NCI-H510A (cell line): ENCODE measurements around the gene PRDM5.

Experiments used
- DNase-seq: peaks from one replicate; lab custom pipeline; 2025; lab: John Stamatoyannopoulos, UW

PRDM5 gene

DNA sequence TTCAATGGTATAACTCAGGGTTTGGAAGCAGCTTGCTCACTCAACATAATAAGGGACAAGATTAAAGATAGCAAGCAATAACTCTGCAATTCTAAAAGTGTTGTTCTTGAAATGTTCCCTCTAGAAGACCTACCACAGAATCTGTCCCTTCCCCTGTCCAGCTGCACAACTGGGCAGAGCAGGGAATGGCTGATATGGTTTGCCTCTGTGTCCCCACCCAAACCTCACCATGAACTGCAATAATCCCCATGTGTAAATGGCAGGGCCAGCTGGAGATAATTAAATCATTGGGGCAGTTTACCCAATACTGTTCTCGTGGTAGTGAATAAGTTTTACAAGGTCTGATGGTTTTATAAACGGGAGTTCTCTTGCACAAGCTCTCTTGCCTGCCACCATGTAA lies 19.1 kb downstream of the PRDM5 start:
- DNase-seq = no peak

DNA sequence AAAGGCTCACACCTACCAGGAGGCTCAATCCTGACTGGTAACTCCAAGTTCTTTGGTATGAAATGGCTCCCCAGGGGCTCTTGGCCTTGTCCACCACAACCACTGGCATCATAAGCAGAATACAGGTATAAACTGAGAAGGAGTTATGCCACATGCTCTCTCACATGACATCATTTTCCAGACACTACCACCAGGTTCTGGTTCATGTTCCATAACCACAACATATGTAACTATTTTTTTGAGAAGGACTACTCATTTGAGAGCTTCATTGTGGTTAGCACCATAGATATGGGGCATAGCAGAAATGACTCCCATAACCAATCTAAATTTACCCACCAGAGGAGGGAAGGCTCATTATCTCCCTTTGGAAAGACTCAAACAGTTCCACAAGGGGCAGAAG lies 19.6 kb downstream of the PRDM5 start:
- DNase-seq = no peak

DNA sequence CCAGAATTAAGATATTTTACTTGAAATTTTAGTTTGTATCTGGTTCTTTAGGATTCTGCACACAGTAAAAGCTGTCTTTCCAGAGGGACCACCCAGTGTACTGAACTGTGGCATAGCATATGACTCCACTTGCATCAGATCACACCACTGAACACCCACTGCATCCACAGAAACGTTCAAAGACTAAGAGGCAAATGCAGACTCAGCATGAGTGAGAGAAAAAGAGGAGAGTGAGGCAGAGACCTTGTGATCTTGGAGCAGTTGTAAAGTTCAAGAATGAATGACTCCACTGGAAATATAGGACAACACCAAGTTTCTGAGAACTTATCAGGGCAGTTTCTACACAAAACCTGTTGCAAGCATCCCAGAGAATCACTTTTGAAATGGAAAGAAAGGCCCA lies 20.8 kb downstream of the PRDM5 start:
- DNase-seq = no peak

DNA sequence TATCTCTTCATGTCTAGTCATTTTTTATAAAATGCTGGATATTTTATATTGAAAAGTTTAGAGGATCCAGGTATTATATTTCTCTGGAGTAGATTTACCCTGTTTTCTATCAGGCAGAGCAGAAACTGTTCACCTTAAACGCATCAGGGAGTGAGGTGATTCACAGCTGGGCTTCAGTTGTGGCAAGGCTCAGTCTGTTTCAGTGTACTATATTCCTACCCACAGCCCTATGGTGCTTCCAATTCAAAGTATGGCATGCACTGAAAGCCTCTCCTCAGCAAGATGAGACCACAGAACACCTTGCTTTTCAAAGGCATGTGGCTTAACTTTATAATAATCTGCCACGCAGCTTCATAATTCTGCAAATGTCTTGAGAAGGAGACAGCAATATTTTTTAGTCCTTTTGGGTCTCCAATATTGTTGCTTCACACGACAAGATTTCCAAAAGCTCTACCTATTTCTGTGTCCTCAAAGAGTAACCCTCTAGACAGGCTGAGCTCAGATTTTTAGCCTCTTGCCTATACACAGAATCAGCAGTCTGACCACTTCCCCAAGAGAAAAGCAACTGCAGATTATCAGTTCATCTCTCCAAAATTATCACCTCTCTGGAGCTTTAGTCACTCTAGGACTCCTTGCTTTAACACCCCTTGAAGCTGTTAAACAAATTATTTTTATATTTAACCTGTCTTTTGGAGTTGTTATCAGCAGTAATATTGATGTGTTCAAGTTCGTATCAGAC lies 24.4 kb downstream of the PRDM5 start:
- no peak for DNase-seq

DNA sequence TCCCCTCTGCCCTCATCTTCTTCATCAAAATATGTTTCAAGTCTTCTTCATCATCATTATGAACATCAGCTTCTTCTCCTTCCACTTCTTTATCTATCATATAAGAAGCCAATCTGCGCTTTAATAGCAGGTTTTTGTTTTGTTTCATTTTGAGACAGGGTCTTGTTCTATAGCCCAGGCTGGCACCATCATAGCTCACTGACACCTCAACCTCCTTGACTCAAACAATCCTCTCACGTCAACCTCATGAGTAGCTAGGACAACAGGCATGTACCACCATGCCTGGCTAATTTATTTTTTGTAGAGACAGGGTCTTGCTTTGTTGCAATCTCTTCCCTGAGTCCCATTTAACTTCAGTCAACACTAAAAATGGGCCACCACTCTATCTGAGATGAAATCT lies 27.0 kb downstream of the PRDM5 start:
- DNase-seq = no peak

DNA sequence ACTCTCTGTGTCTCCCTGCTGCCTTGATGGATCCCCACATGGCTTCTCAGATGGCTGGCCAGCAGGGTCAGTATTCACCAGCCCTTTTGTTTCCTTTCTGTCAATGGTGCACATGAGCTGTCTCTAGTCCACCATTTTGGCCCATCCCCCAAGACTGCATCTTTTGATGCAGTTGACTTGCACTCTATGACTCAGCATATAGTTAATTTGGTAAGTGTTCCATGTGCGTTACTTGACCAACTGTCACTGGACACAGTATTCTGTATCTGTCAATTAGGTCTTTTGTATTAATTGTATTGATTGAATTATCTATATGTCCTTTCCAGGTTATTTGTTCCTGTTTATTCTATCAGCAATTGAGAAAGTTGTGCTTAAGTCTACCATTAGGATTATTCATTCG lies 29.2 kb downstream of the PRDM5 start:
- DNase-seq = no peak

DNA sequence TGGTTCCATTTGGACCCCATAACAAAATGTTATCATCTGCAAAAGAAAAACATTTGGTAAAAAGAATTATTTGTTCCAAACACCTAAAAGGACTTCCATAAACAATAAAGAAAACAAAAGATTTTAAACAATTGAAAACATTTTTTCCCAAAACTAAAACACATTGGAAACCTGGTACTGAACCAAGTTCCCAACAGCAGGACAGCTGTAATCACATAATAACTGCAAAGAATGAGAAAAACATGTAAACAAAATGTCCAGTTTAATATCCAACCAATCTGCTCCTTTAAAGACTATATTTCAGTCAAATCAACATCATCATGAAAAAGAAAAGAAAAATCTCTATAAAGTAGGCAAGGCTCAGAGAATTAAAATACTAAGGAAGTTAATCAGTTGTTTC lies 36.3 kb downstream of the PRDM5 start:
- no peak for DNase-seq

DNA sequence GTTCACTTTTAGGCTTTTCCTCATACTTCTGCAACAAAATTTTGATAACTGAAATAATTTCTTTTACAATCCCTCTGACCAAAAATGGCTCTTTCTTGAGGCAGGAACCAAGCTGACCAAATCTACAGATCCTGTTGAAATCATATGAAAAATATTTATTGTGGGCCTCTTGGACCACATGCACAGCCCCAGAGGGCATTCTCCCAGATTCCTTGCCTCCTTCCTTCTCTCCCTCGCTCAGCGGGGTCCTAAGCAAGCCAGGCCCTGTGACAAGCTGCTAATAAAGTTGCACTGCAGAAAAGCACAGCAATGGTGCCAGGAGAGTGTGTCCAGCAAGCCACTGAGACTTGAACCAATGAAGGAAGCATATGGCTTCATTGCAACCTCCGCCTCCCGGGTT lies 40.7 kb downstream of the PRDM5 start:
- DNase-seq = no peak

DNA sequence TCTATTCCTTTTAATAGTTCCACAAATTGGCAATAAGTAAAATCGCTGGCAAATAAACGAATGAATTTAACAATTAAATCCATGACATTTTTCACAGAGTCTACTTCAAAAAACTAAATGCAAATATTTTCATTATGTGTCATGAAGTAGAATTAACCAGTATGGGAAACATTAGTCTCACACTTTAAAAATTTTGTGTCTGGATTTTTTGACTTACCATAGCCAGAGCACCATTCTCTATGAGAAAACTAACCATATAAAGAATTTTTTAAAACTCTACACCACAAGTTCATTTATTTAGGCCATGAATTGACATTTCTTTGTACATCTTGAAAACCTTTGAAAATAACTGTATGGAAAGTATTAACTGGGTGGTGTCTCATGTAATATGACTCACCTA lies 41.2 kb downstream of the PRDM5 start:
- no peak for DNase-seq

DNA sequence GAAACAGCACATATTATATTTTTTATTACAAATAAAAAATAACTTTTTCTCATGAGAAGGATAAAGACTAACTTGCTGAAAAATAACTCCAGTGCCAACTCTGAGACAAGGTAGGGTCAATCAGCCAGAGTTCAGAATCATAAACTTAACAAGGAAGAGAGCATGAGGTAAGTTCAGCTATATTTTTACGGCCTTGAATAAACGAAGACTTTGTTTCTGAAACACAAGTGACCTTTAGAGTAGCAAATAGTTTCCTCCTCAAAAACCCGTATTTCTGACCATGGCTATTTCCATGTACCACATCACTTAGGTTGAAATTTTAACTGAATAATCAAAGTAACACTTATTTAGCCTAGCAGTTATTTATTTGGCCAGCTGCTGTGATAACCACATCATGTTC lies 45.5 kb downstream of the PRDM5 start:
- DNase-seq = no peak

DNA sequence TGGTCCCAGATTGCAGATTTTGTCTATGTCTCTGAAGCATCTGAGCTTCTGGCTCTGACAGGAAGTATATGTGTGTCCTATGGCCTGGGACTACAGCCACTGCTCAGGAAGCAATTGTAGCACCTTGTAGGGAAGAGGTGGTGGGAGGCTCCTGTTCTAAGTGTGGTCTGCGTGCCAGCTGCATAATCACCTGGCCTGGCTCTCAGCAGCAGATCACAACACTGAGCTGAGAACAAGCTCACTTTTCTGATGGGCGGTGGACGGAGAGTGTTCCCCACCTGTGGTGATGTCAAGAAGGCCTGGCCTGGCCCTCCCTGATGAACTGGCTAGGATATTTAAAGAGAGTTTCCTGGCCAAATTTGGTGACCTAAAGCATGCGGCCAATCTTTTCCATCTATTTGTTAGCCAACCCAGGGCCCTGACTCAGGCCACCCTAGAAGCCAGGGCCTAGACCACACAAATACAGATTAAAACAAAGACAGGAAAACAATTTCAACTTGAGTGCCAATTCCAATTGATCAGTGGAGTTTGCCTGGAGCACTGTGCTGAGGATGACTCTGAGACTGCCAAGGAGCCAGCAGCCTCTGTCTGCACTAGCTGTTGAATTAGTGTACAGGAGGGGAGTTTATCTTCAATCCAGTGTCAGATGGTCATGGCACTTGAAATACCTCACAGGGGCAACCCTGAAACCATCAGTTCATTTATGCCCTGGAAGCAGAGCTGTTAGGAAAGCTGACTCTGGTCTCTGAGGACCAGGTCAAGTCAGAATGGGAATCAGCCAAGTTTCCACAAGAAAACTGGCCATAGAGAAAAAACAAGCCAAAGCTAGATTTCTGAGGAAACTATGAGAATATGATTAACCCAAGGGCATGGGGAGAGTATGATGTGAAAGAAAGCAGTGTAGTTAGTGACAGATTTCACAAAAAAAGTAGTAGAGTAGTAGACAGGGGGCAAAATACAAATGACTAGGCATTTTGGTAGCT lies 47.4 kb downstream of the PRDM5 start:
- peak; percentile 24 for DNase-seq

DNA sequence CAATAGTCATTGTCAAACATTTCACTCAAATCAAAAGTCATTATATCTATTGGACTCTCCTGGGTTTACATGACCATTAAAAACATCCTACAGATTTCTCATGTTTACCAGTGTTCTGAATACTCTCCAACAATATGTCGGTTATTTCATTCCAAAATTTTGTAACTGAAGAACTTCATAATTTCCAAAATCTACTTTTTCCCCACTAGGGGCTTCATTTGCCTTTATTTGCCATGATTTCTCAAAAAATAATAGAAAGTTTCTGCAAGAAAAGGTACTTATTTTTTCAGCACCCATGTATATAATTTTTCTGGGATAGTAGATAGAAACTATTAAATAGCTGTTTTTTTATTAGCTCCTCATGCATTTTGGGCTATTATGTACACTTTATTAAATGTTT lies 49.0 kb downstream of the PRDM5 start:
- no peak for DNase-seq

DNA sequence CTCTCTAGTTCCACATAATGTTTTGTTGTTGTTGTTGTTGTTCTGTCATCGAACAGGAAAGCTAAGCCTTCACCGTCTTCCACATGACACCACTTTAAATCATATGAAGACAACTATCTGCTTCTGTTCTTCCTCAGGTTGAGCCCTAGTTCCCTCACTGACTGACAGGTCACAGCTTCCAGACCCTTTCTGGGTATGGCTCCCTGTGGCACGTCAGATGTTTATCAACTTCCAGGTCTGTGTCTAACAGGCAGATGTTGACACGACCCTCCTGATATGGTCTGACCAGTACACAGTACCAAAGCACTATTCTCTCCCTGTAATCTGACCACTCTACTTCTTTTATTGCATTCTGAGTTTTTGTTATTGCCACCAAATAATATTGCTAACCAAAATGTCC lies 51.4 kb downstream of the PRDM5 start:
- DNase-seq = no peak

DNA sequence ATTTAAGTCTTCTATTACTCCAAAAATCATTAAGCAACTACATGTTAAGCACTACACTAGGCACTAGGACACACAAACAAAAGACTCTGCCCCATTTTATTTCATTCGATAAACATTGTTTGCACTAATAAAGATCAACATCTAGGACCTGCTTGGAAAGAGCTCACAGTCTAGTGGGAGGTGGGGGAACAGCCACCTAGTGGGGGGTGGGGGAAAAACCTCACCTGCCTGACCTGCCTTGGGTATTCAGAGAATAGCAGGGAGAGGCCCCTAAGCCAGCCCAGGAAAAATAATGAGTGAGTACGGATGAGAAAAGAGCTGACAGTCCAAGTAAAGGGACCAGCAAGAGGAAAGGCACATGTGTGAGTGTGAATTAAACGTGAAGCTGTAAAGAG lies 52.2 kb downstream of the PRDM5 start:
- DNase-seq = no peak

DNA sequence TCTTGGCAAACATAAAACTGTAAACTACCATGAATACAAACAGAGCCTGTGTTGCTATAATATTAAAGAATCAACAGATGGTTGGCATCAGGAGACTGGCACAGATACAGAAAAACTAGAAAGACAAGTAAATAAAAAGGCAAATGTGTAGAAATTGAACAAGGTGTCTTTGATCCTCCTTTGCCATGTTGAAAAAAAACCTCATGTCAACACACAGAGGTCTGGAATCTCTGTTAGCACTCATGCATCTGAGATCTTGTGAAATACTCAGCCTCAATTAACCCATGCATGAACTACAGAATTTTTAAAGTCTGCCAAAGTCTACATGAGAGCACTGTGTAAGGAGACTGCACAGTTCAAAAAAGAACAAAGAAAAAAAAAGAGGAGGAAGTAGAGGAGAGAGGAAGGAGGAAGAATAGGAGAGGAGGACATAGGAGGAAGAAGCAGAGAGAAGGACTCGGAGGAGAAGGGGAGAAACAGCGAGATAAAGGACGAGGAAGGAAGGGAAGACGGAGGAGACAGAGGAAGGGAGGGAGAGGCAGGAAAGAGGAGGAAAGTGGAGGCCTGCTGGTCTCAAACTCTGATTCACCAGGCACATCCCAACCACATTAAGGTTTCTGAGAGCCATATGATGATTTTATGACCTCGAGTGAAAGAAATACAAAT lies 52.8 kb downstream of the PRDM5 start:
- no peak for DNase-seq

DNA sequence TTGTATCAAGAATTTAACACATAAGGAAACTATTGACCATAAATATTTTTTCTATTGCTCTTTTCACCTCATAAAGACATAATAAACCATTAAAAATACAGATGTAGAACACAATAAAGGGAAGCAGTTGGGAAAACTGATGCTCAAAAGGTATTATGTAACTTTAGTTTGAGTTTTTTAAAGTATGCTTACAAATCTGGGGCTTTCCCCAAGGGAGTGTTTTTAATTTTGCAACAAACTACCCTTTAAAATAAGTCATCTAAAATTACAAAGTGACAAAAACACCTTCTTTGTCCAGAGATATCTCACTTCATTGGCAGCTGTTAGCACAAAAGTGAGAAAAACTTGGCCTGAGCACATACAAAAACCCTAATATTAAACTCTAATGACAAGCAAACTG lies 55.0 kb downstream of the PRDM5 start:
- DNase-seq = no peak

DNA sequence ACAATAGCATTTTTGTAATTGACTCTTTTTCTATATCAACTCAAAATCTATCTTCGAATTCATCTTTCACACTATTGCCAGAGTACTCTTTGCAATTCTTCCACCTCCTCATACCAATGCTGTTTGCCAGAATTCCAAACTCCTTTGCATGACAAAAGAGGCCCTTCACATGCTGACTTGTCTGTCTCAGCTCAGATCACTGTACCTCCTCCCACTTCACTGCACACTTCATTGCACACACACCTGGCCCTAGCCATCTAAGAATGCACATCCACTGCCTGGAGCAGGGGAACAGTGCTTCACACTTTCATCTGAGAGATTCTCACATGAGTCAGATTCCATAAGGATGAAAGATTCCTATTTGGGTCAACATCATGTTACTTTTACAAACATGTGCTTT lies 56.5 kb downstream of the PRDM5 start:
- DNase-seq = peak; percentile 34

DNA sequence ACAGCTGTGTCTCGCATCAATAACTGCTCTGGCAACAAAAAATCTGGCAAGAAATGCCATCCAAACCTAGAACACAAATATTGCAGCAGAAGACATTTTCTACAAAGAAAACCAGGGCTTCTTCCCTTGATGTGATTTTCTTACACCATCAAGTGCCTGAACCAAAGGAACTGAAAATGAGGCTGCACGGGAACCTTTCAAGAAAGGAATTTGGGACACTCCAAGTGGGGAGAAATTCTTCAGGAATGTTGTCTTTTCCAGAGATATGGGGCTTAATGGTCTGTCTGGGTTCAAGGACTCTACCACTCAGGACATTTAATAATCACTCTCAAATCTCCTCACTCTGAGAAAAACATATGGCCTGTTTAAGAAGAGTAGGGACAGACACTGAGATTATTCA lies 57.6 kb downstream of the PRDM5 start:
- DNase-seq = no peak

DNA sequence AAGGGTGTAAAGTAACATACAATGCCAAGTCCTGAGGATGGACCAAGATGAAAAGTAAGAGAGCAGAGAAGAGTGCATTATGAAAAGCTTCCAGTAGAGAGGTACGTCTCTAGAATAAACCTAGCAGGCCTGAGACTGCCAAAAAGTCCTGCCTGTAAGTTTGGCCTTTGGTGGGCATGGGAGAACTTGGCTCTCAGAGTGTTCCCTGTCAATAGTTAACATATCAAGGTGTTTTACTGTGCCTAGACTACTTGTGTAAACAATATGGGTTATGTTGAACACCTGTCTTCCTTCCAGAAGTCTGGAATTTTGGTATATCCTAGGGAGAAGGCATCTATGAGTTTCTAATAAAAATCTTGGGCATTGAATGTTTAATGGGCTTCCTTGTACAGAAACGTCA lies 60.1 kb downstream of the PRDM5 start:
- DNase-seq = no peak

DNA sequence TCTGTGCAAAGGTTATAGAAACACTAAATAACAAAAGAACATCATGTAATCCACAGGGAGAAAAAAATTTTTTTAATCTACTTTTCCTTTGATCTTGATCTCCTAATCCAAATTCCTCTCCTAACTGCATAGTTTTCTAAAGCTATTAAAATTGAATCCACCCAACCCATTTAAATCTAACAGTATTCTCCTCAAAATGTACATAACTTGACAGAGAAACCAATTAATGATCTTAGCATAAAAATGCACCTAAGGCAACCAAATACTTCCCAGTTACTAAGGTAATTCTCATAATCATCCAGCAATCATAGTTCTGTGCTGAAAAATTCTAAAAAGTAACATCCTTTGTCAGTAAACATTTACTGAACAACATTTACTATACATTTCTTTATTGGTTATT lies 60.7 kb downstream of the PRDM5 start:
- DNase-seq = no peak

DNA sequence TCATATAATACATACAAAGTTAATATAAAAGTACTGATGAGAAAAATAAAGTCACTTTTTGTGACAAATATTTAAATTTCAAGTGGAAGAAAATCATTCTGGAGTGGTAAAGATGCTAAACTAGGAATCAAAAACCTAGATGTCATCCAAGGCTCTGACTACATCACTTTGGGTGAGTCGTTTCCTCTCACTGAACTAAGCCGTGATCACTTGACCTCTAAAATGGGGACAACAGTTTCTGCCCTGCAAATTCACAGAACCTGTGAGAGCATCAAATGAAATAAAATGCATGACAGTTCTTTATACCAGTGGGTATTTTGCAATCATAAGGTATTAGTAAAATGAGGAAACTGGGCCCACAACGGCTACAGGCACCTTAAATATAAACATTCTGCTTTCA lies 63.8 kb downstream of the PRDM5 start:
- DNase-seq = no peak

DNA sequence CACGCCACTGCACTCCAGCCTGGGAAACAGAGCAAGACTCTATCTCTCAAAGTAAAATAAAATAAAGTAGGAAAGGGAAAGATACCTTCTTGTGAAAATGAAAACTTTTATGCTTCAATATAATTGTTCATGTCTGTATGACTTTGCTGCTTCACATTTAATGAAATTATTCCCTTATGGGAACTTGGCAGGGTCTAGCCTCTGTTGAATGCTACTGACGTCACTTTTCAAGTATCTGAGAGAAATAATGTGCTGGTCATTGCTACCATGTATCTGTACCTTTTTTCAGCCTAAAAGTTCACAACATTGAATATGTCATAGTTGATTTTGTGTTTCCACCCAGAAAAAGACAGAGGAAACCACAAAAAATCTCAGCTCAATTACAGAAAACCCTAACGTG lies 65.2 kb downstream of the PRDM5 start:
- no peak for DNase-seq

DNA sequence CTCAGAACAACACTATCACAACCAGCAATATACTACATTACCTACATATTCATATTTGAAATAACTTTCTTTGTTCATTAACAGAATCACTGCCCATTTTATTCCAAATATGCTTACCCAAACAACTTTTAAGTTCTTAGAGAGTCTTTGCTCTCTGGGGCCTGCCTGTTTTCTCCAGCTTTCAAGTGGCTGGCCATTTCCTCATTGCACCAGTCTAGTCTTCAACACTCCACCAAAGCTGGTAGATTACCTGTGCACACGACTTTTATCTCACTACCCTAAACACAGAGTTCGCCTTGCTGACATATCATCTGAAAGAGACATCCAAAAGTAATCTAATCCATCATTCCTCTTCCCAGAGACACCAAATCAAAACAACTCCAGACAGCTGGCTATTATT lies 66.2 kb downstream of the PRDM5 start:
- no peak for DNase-seq
